ENCODE results near the gene DDX1.

The DDX1 gene

GRCh38 chr2:15649561-15650255 is 58.0 kb downstream of the DDX1 start:
- no peak for DNase-seq

GRCh38 chr2:15650616-15651366 is 59.1 kb downstream of the DDX1 start:
- DNase-seq = no peak

- no peak for DNase-seq
Observed at GRCh38 chr2:15651367-15651727, 59.7 kb downstream of the DDX1 start.

- no peak for DNase-seq
Observed at GRCh38 chr2:15652252-15652651, 60.6 kb downstream of the DDX1 start.

GRCh38 chr2:15652801-15653200 is 61.1 kb downstream of the DDX1 start:
- no peak for DNase-seq

GRCh38 chr2:15653806-15654726 is 62.4 kb downstream of the DDX1 start:
- DNase-seq = no peak

- no peak for DNase-seq
Observed at GRCh38 chr2:15654727-15655073, 63.0 kb downstream of the DDX1 start.

GRCh38 chr2:15655123-15655887 is 63.6 kb downstream of the DDX1 start:
- DNase-seq = no peak

- DNase-seq = no peak
Observed at GRCh38 chr2:15656090-15656489, 64.4 kb downstream of the DDX1 start.

GRCh38 chr2:15657759-15658158 is 66.1 kb downstream of the DDX1 start:
- DNase-seq = no peak

- DNase-seq = no peak
Observed at GRCh38 chr2:15658911-15659310, 67.2 kb downstream of the DDX1 start.

GRCh38 chr2:15660491-15661294 is 69.0 kb downstream of the DDX1 start:
- DNase-seq = no peak

GRCh38 chr2:15661295-15661569 is 69.6 kb downstream of the DDX1 start:
- no peak for DNase-seq

GRCh38 chr2:15662026-15662425 is 70.4 kb downstream of the DDX1 start:
- no peak for DNase-seq

- no peak for DNase-seq
Observed at GRCh38 chr2:15662579-15662978, 70.9 kb downstream of the DDX1 start.

- no peak for DNase-seq
Observed at GRCh38 chr2:15663802-15664201, 72.1 kb downstream of the DDX1 start.

GRCh38 chr2:15664273-15665066 is 72.8 kb downstream of the DDX1 start:
- DNase-seq = no peak

GRCh38 chr2:15665067-15665942 is 73.6 kb downstream of the DDX1 start:
- DNase-seq = no peak

- no peak for DNase-seq
Observed at GRCh38 chr2:15665943-15666460, 74.3 kb downstream of the DDX1 start.

Measured in CD4-positive, alpha-beta T cell treated with Interleukin-4 for 1 hour (primary cell).